ENCODE data around the gene CENPF. TPM values are rescaled to one million over a fixed set of nuclear protein-coding genes. Genes with fewer than 3 reads are reported as not detected.
"Not testable (repeated sequence)": the region's sequence is repeated elsewhere in the genome, so short reads cannot be mapped to it uniquely, and the experiment has no call there.

CENPF gene
- polyA plus RNA-seq, 10 donors = 19.3 to 62.8 (median 37.4) TPM

- DNase-seq = no peak
These were observed 19.0 kb upstream of the CENPF start for GRCh38 chr1:214583824-214584554.

GRCh38 chr1:214584805-214585766 is 17.9 kb upstream of the CENPF start:
- DNase-seq = peak; percentile 25 to 47 (median 45)

GRCh38 chr1:214586621-214587020 is 16.4 kb upstream of the CENPF start:
- no peak for DNase-seq

GRCh38 chr1:214587165-214587564 is 15.8 kb upstream of the CENPF start:
- no peak for DNase-seq

- no peak for DNase-seq
These were observed 13.9 kb upstream of the CENPF start for GRCh38 chr1:214588963-214589597.

GRCh38 chr1:214590696-214591095 is 12.3 kb upstream of the CENPF start:
- no peak for DNase-seq

GRCh38 chr1:214591918-214592317 is 11.1 kb upstream of the CENPF start:
- DNase-seq = not testable (repeated sequence)

GRCh38 chr1:214593158-214593557 is 9.8 kb upstream of the CENPF start:
- DNase-seq = no peak

- peak in 1 of 3 donors; percentile 32 for DNase-seq
These were observed 841 bp downstream of the CENPF start for GRCh38 chr1:214603819-214604252.

GRCh38 chr1:214604523-214604922 is 1.5 kb downstream of the CENPF start:
- no peak for DNase-seq

- not testable (repeated sequence) for DNase-seq
These were observed 2.5 kb downstream of the CENPF start for GRCh38 chr1:214605484-214605883.

GRCh38 chr1:214605933-214606925 is 3.2 kb downstream of the CENPF start:
- not testable (repeated sequence) for DNase-seq

GRCh38 chr1:214607492-214608215 is 4.7 kb downstream of the CENPF start:
- not testable (repeated sequence) for DNase-seq

GRCh38 chr1:214608216-214608783 is 5.3 kb downstream of the CENPF start:
- not testable (repeated sequence) for DNase-seq

GRCh38 chr1:214608817-214609216 is 5.8 kb downstream of the CENPF start:
- not testable (repeated sequence) for DNase-seq

- no peak for DNase-seq
These were observed 6.7 kb downstream of the CENPF start for GRCh38 chr1:214609692-214610091.

GRCh38 chr1:214610136-214610535 is 7.1 kb downstream of the CENPF start:
- not testable (repeated sequence) for DNase-seq

GRCh38 chr1:214615109-214615508 is 12.1 kb downstream of the CENPF start:
- DNase-seq = no peak

- DNase-seq = peak in 1 of 3 donors; percentile 23
These were observed 12.9 kb downstream of the CENPF start for GRCh38 chr1:214615871-214616270.

- no peak for DNase-seq
These were observed 14.3 kb downstream of the CENPF start for GRCh38 chr1:214617246-214617645.
